ENCODE measurements around the gene NT5M. TPM values are rescaled to one million over a fixed set of nuclear protein-coding genes. Genes with fewer than 3 reads are reported as not detected.

The NT5M gene
- total and polyA plus RNA-seq, 4 donors: 1.2 to 2.2 (median 1.6) TPM; not detected in 1

GRCh38 chr17:17395246-17395802, 92.2 kb downstream of the NT5M start:
- intact Hi-C loops (cut with DNase I): no loop called here
- Histone ChIP-seq H3K27me3 (ENCODE audit: control insufficient read depth in 1 of 2, insufficient read depth in 2 of 2, low read length in 1 of 2) (no peaks in the 10 kb centered on the region), H3K9me3 (ENCODE audit: control insufficient read depth, low read length) (no peaks in the 10 kb centered on the region), H3K36me3 (ENCODE audit: control insufficient read depth in 1 of 2, insufficient read depth in 2 of 2, low read length in 1 of 2) (no peaks in the 10 kb centered on the region), H3K4me3 (ENCODE audit: low read length in 2 of 2) (no peak overlapping the region), H3K27ac (ENCODE audit: low read depth in 1 of 2, low read length in 2 of 2) (no peak overlapping the region), H3K4me1 (ENCODE audit: control insufficient read depth in 1 of 2, insufficient read depth in 2 of 2, low read length in 2 of 2) (no peaks in the 10 kb centered on the region)
- DNase-seq: peak in 1 of 2 donors; percentile 76
- 67 to 74% methylated on average over 6 of the region's 6 CpGs for WGBS, 2 donors
- ATAC-seq (ENCODE audit: low FRiP score): no peak

GRCh38 chr17:17395885-17396284, 92.7 kb downstream of the NT5M start:
- intact Hi-C loops (cut with DNase I): no loop called here
- WGBS, 2 donors: 93% methylated on average over 6 of the region's 6 CpGs
- H3K4me1 ChIP-seq (ENCODE audit: control insufficient read depth in 1 of 2, insufficient read depth in 2 of 2, low read length in 2 of 2): no peaks in the 10 kb centered on the region

More at GRCh38 chr17:17395885-17396284, 92.7 kb downstream of the NT5M start:
- H3K4me3 ChIP-seq (ENCODE audit: low read length in 2 of 2): no peak overlapping the region
- no peaks in the 10 kb centered on the region for H3K36me3 ChIP-seq (ENCODE audit: control insufficient read depth in 1 of 2, insufficient read depth in 2 of 2, low read length in 1 of 2)
- no peaks in the 10 kb centered on the region for H3K27me3 ChIP-seq (ENCODE audit: control insufficient read depth in 1 of 2, insufficient read depth in 2 of 2, low read length in 1 of 2)
- no peaks in the 10 kb centered on the region for H3K9me3 ChIP-seq (ENCODE audit: control insufficient read depth, low read length)
- no peak overlapping the region for H3K27ac ChIP-seq (ENCODE audit: low read depth in 1 of 2, low read length in 2 of 2)
- DNase-seq: peak in 1 of 2 donors; percentile 48
- no peak for ATAC-seq (ENCODE audit: low FRiP score)

Other genes with a start within 250 kb of the NT5M start
- 1 to 10 TPM; 1.3 to 1.8 TPM for gene PLD6, start 97.0 kb upstream of the NT5M start, total RNA-seq
- gene PLD6, start 97.0 kb upstream of the NT5M start, polyA plus RNA-seq: 1 to 10 TPM in 1 of 2 donors, under 1 TPM in 1; 0.13 to 2.1 TPM
- gene FLCN, start 66.2 kb upstream of the NT5M start, total RNA-seq: 10 to 100 TPM; 53.4 to 81.8 TPM
- gene FLCN, start 66.2 kb upstream of the NT5M start, polyA plus RNA-seq: 10 to 100 TPM; 12.5 to 85.0 TPM
- 10 to 100 TPM; 39.2 to 40.3 TPM for gene COPS3, start 22.1 kb upstream of the NT5M start, total RNA-seq
- 10 to 100 TPM; 32.5 to 39.3 TPM for gene COPS3, start 22.1 kb upstream of the NT5M start, polyA plus RNA-seq
- gene MED9, start 173.6 kb downstream of the NT5M start, total RNA-seq: 10 to 100 TPM in 1 of 2 donors, 1 to 10 TPM in 1; 7.7 to 11.1 TPM
- gene MED9, start 173.6 kb downstream of the NT5M start, polyA plus RNA-seq: 1 to 10 TPM; 6.6 to 7.9 TPM
- 10 to 100 TPM; 12.0 to 50.1 TPM for gene RASD1, start 193.0 kb downstream of the NT5M start, total RNA-seq
- 1 to 10 TPM; 2.9 to 4.6 TPM for gene RASD1, start 193.0 kb downstream of the NT5M start, polyA plus RNA-seq

All from aorta (tissue), 5 donors.